Panc1 (cell line): ENCODE data around the gene BAHCC1. TPM values are rescaled to one million over a fixed set of nuclear protein-coding genes. Genes with fewer than 3 reads are reported as not detected.

ENCODE experiments used
- ATAC-seq: fragments of 200-7000 bp; cut with Tn5 transposase; 2 replicates; pipeline ENCODE4 v1.9.1; 2020; ENCODE audit warnings: mild to moderate bottlenecking, moderate library complexity
- BruUV-seq: library from RNA; stranded (reverse); fragments of 400-500 nt; replicated peaks from 2 replicates; lab custom pipeline; 2021; lab: Mats Ljungman, UMichigan
- CTCF ChIA-PET: fragments of 300-600 bp; sonication (Branson Sonifier 250); formaldehyde crosslinking; loops from one replicate; lab custom pipeline; 2022; ENCODE audit warnings: antibody characterized with exemption; lab: Charles Lee
- POLR2A ChIA-PET: fragments of 300-600 bp; sonication (Branson Sonifier 250); formaldehyde crosslinking; loops from one replicate; lab custom pipeline; 2022; ENCODE audit warnings: antibody characterized with exemption; lab: Charles Lee
- DNase-seq: peaks from one replicate; pipeline ENCODE4 v3.0.0-alpha.2; 2010; ENCODE audit warnings: low read depth, low spot score
- H3K27ac ChIP-seq: 2 replicates; pipeline ENCODE4 v1.5.1; 2011; ENCODE audit warnings: mild to moderate bottlenecking, low read length, inconsistent platforms
- H3K27me3 ChIP-seq: fragments of 200-500 bp; sonication (Bioruptor generic); 2 replicates; pipeline ENCODE4 v1.6.0; 2014; ENCODE audit warnings: low read length, inconsistent platforms; ENCODE audit not compliant: control insufficient read depth, insufficient read depth
- H3K36me3 ChIP-seq: fragments of 200-500 bp; sonication (Bioruptor generic); 2 replicates; pipeline ENCODE4 v1.5.1; 2014; ENCODE audit warnings: inconsistent platforms, mild to moderate bottlenecking, low read length, moderate library complexity; ENCODE audit not compliant: control insufficient read depth, insufficient read depth
- H3K4me1 ChIP-seq: 2 replicates; pipeline ENCODE4 v1.5.1; 2011; ENCODE audit warnings: inconsistent platforms, mild to moderate bottlenecking, low read length, moderate library complexity; ENCODE audit not compliant: control insufficient read depth, insufficient read depth
- H3K4me3 ChIP-seq, 2 experiments: 2 replicates each; pipeline ENCODE4 v1.5.1; 2011 to 2012; ENCODE audit warnings: low read depth in 2 of 2, low read length in 2 of 2, mild to moderate bottlenecking in 2 of 2, inconsistent platforms in 1 of 2, moderate library complexity in 1 of 2
- H3K9me3 ChIP-seq: fragments of 200-500 bp; sonication (Bioruptor generic); 2 replicates; pipeline ENCODE4 v1.5.1; 2014; ENCODE audit warnings: low read depth, mild to moderate bottlenecking, inconsistent platforms, low read length, moderate library complexity; ENCODE audit not compliant: control insufficient read depth, insufficient read depth
- CTCF ChIP-seq: fragments of 450-650 bp; IDR thresholded peaks from 2 replicates; pipeline ENCODE4 v1.5.1; 2017; ENCODE audit warnings: mild to moderate bottlenecking
- POLR2AphosphoS5 ChIP-seq: IDR thresholded peaks from 2 replicates; pipeline ENCODE4 v1.6.1; 2012; ENCODE audit warnings: mild to moderate bottlenecking, low read depth, low read length, moderate library complexity
- REST ChIP-seq, 2 experiments: IDR thresholded peaks; 2 replicates each; pipeline ENCODE4 v1.6.1; 2011 to 2012; ENCODE audit warnings: low read depth in 2 of 2, control low read depth in 1 of 2, low read length in 1 of 2, mild to moderate bottlenecking in 1 of 2, moderate library complexity in 1 of 2; ENCODE audit not compliant: insufficient read depth in 1 of 2
- SIN3A ChIP-seq: IDR thresholded peaks from 2 replicates; pipeline ENCODE4 v1.6.1; 2012; ENCODE audit warnings: low read depth, mild to moderate bottlenecking, low read length, moderate library complexity, borderline replicate concordance; ENCODE audit not compliant: insufficient read depth
- TCF7L2 ChIP-seq: IDR thresholded peaks from 2 replicates; pipeline ENCODE4 v1.6.1; 2011; ENCODE audit warnings: mild to moderate bottlenecking, low read depth, low read length, inconsistent platforms
- in situ Hi-C: cut with HindIII; loops from 2 replicates; pipeline ENCODE4 v1.10.0; 2016; ENCODE audit warnings: low sequenced_read_pairs, low pct_unique_long_range_greater_than_20kb
- intact Hi-C: fragments of 100-400 bp; cut with micrococcal nuclease; formaldehyde crosslinking; loops from one replicate; pipeline ENCODE4 v1.10.0; 2022; ENCODE audit not compliant: unreplicated experiment
- total RNA-seq: library from RNA; stranded (reverse); gene quantifications from one replicate; pipeline ENCODE4 v1.2.1, GENCODE V29; 2021; ENCODE audit not compliant: unreplicated experiment

The BAHCC1 gene
- total RNA-seq, 1 experiment from 2014 or later = 77.4 TPM

- Histone ChIP-seq H3K9me3 (no peaks in the 10 kb centered on the region), H3K4me1 (peaks cover 49% of the 10 kb centered on the region), H3K27ac (peak overlapping the region; percentile 84), H3K27me3 (no peaks in the 10 kb centered on the region), H3K36me3 (no peaks in the 10 kb centered on the region; the same call in 1 of the 2 replicates), H3K4me3 (peak overlapping the region; percentile 32 to 49)
- POLR2A ChIA-PET = interaction anchor here (0.5 to 0.6 kb wide), 3 partner anchors 73 to 210 kb away, joined by 3 to 4 read pairs (median 3); no protein-coding TSS in a partner anchor
- intact Hi-C loops (loop anchor here (10.0 kb wide), 1 partner anchor 230 kb away; no protein-coding TSS in a partner anchor), in situ Hi-C loops (no loop called here)
- no TSS peak for BruUV-seq
- ATAC-seq (peak; percentile 83), DNase-seq (no peak)
- peak; percentile 100 for TF ChIP-seq CTCF
- TF ChIP-seq REST (IDR thresholded peaks at IDR 0.05; ENCODE audit: insufficient read depth in 1 of 2, low read depth in 2 of 2, low read length in 1 of 2) = no peak
- TF ChIP-seq SIN3A = peak; percentile 79; the same call in 1 of the 2 replicates
- CTCF ChIA-PET = interaction anchor here (0.5 to 1.7 kb wide), 21 partner anchors 12 to 341 kb away, joined by 3 to 8 read pairs (median 4); partner anchors contain the start of gene CEP131
Observed at GRCh38 chr17:81484195-81484979, 89.1 kb downstream of the BAHCC1 start.

- ATAC-seq = no peak
- CTCF ChIA-PET = interaction anchor here (0.6 kb wide), 1 partner anchor 19 kb away, joined by 3 read pairs; no protein-coding TSS in a partner anchor
- Histone ChIP-seq H3K9me3 (no peaks in the 10 kb centered on the region), H3K27me3 (no peaks in the 10 kb centered on the region), H3K36me3 (no peaks in the 10 kb centered on the region; the same call in 1 of the 2 replicates), H3K4me1 (peaks cover 53% of the 10 kb centered on the region), H3K4me3 (no peak overlapping the region), H3K27ac (peak overlapping the region; percentile 51; the same call in 1 of the 2 replicates)
- in situ Hi-C loops (no loop called here), intact Hi-C loops (loop anchor here (5.0 to 10.0 kb wide), 2 partner anchors 84 to 232 kb away; no protein-coding TSS in a partner anchor)
- BruUV-seq = no TSS peak
- TF ChIP-seq TCF7L2 (no peak), CTCF (no peak), POLR2AphosphoS5 (no peak), REST (IDR thresholded peaks at IDR 0.05; ENCODE audit: insufficient read depth in 1 of 2, low read depth in 2 of 2, low read length in 1 of 2) (no peak), SIN3A (no peak)
- POLR2A ChIA-PET = no interaction called here
- DNase-seq = no peak
Observed at GRCh38 chr17:81486199-81486810, 91.0 kb downstream of the BAHCC1 start.
